ENCODE measurements around the gene GAB3.
A peak's percentile ranks its signal among the peaks of the same experiment; 100 is the strongest.
"Not testable (repeated sequence)": the region's sequence is repeated elsewhere in the genome, so short reads cannot be mapped to it uniquely, and the experiment has no call there.

Gene GAB3

DNA sequence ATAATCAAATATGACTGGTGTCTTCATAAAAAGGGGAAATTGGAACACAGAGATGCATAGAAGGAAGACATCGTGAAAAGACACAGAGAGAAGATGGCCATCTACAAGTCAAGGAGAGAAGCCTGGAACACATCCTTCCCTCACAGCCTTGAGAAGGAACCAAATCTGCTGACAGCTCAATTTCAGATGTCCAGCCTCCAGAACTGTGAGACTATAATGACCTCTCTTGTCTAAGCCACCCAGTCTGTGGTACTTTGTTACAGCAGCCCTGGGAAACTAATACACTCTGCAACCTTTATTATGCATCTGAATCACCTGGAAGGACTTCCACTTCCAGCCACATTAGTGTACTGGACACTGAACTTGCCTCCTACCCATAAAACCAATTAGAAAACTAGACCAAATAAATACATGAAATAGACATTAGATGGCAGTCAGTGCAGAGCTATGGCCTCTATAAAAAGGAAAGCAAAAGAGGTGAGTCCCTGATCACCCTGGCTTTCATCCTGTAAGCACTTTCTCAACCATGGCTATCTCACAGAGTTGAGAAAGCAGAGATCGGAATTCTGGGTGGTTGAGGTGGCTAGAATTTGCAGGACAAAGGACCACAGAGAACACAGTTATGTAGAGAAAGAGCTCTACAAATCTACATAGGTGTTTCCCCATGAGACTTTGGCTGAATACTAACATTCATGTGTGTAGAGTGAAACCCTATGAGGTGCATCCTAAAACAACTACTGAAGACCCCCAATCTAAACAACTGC lies 25.7 kb downstream of the GAB3 start:
- intact Hi-C loops (cut with DNase I) = no loop called here
- no peak for DNase-seq

DNA sequence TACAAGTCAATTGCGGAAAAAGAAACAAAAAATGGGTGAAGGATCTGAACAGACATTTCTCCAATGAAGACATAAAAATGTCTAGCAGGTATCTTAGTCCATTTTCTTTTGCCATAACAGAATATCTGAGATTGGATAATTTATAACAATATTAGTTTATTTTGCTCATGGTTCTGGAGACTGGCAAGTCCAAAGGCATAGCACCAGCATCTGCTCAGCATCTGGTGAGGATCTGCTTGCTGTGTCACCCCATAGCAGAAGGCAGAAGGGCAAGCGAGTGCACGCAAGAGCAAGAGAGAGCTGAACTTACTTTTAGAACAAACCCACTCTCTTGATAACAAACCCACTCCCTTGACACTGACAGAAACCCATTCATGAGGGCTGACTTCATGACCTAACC lies 29.7 kb downstream of the GAB3 start:
- no peak for DNase-seq
- intact Hi-C loops (cut with DNase I) = no loop called here

DNA sequence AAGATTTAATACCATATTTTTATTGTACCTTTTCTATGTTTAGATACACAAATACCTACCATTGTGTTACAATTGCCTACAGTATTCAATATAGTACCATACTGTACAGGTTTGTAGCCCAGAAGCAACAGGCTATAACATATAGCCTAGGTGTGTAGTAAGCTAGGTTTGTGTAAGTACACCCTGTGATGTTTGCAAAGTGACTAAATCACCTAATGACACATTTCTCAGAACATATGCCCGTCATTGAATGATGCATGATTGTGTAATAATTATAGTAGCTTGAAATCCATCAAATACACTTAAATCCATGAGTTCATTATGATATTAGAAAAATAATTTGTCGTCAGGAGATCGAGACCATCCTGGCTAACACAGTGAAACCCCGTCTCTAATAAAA lies 30.8 kb downstream of the GAB3 start:
- no peak for DNase-seq
- intact Hi-C loops (cut with DNase I) = no loop called here

DNA sequence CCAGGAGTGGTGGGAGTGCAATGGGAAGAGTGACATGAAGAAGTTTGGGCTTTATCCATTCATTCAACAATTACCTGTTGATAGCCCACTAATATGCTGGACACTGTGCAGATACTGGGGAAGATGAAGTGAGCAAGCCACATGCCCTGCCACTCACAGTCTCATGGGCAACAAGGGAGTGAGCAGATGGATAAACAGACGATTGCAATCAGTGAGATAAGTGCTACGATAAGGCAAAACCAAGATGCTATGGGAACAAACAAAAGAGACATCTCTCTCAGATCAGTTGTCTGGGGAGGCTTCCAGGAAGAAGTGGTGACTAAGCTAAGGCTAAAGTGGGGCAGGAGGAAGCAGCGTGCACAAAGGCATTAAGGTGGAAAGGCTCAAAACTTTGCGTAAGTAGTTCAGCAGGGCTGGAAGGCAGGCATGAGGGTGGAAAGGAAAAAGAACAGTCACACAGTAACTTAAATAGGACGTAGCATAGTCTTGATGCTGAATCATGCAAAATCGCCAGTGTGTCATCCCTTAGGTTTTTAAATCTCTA lies 31.7 kb downstream of the GAB3 start:
- no peak for DNase-seq
- intact Hi-C loops (cut with DNase I) = no loop called here

DNA sequence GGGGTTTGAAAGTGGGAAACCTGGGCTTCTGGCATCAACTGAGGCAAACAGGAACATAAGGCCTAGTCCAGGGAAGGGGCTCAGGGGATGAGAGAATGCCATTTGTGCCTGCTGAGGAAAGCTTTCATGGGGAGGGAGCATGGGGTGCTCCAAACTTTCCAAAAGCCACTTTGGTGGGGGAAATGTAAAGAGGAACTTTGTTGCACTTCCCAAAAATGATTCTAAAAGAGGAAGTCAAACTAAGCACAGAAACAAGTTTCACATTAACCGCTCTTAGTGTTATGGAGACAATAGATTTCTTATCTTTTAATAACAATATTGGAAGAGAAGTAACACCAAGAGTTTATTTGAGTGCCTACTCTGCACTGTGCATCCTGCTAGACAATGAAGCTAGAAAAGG lies 32.3 kb downstream of the GAB3 start:
- intact Hi-C loops (cut with DNase I) = no loop called here
- no peak for DNase-seq

DNA sequence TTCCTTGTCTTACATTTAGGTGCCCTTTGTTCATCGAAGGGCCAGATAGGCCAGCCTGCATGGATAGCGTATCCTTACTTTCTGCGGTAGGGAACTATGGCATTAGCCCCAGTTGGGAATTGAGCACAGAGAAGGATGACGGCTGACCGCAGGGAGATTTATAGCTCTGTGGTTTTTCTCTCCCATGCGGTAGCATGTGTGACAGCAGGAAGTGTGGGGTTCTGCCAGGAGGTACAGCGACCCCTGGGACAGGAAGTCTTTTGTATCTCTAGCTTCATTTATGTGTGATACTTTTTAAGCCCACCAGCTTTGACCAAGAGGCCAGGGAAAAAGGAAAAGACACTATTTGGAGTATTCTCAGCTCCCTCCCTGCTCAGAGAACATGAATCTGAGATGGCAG lies 33.1 kb downstream of the GAB3 start:
- no peak for DNase-seq
- intact Hi-C loops (cut with DNase I) = no loop called here

DNA sequence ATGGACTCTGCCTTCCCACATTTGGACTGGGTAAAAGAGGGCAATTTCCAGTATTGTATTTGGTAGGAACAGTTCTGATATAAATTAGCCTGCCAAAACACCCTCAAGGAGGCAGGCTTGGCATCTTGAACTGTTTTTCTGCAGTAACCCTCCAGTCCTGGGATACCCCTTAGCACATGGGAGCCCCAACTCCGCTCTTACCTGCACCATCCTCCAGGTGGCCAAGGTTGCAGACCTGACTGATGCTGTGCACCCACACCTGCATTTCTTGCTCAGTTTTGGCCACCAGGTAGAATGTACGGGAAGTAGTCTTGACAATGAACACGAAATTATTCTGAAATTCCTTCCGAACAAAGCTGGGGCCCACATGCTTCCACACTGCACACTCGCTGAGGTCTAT lies 35.1 kb downstream of the GAB3 start:
- intact Hi-C loops (cut with DNase I) = no loop called here
- no peak for DNase-seq

DNA sequence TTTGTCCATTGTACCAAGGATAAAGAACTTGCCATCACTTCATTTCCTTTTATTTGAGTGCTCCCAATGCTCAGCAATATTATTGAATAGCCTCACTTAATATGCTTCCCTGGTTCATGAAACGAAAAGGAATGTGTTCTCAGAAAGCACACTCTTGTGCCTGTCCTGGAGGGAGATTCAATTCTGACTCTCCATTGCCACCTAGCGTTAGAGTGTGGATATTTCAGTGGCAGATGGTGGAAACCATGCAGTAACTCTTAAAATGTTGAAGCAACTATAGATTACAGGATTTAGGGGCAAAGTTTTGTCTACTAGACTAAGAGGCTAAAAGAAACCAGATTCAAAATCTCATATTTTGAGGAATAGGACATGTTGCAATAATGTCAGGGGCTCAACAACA lies 36.0 kb downstream of the GAB3 start:
- peak in 3 of 10 donors; percentile 25 to 33 (median 28) for DNase-seq
- intact Hi-C loops (cut with DNase I) = no loop called here

DNA sequence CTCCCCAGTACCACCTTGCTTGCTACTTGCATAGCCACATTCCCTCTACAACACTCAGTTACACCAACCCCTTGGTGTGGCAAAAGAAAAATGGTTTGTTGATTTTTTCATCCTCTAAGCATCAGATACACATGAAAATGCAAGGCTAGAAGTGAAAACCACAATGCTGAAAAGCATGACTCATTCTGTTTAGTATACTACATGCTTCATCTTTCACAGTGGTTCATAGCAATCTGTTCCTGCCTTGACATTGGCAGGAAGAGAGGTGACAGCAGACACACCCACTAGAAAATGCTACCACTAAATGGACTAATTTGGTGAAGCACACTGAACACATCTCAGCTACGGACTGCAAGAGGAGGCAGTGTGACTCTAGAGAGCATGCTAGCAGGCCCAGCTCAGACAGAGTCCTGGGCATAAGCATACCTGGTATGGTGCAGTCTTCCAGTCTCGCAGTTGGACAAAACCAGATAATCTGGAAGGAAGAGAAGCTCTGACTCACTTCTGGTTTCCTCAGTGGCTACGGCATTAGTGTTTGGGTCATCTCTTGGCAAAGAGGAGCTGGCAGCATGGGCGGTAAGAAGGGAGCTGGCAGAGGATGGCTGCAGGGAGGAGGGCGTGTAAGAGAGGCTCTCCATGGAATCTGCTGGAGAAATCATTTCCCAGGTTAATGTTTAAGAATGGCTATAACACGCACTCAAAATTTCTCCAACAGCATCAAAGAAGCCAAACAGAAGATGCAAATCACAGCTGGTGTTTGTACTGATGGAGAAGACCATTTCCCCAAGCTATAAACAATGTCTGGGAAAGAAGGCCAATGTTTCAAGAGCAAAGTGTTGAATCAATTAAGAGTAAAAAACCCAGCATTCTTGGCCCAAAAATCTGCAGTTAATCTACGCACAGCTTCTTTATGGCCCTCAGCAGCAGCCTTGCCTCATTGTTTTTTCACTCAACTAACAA lies 37.8 kb downstream of the GAB3 start:
- intact Hi-C loops (cut with DNase I) = no loop called here

DNA sequence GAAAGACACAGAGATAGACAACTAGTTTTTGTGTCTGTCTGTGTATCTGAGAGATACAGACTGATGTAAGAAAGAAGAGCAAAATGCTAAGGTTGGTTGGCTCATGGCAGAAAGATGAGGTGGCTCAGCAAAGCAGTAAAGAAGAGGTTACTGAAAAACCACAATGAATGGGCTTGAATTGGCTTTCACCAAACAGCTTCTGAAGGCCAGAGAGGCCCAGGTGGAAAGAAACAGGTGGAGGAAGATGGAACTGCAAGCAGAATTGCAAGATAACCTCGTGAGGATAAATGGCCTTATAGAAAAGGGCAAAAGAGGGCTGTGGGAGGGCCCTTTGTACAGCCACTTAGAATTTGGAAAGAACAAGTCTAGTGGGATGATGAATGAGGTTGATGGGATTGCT lies 39.6 kb downstream of the GAB3 start:
- no peak for DNase-seq
- intact Hi-C loops (cut with DNase I) = no loop called here

More for the DNA sequence above, 37.8 kb downstream of the GAB3 start:
- no peak for DNase-seq

DNA sequence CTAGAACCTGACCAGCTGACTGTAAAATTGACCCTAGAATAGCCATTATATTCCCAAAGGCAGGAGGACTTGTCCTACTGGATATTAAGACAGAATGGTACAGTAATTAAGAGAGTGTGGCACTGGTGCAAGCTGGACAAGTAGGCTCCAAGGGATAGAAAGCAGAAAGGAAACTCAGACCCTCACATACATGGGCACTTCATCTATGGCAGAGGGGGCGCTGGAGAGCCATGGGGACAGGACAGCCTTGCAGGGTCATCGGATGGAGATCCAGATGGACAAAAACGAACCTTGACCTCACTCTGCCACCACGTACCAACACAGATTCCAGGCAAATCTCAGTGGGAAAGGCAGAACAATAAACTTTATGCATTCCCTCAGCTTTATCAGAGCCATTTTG lies 40.6 kb downstream of the GAB3 start:
- intact Hi-C loops (cut with DNase I) = no loop called here
- DNase-seq = no peak

DNA sequence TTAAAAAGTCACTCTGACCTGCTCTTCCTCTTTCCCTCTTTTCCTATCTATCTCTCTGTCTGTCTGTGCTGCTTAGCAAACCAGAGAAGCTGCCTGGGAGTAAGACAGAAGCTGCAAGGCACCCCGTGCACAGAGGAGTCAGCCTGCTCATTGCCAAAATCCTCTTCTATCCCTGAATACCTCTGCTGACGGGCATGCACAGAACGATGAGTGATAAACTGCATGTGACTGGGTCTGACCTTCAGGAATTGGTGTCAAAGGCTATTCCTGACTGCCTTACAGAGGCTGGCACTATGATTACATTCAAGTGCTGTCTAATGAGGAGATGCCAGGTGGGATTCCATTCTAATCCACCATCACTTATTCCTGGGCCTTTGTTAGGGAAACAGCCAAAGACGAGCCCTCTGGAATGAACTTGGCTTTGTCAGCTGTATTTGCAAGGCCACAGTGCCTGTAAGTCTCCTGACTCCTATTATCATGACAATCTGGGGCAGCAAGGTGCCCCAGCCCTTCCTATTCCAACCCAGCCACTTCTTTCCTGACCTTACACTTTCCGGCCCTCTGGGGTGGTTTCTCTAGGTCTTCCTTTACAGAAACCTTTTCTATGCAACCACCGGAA lies 52.1 kb downstream of the GAB3 start:
- intact Hi-C loops (cut with DNase I) = no loop called here
- DNase-seq = no peak

DNA sequence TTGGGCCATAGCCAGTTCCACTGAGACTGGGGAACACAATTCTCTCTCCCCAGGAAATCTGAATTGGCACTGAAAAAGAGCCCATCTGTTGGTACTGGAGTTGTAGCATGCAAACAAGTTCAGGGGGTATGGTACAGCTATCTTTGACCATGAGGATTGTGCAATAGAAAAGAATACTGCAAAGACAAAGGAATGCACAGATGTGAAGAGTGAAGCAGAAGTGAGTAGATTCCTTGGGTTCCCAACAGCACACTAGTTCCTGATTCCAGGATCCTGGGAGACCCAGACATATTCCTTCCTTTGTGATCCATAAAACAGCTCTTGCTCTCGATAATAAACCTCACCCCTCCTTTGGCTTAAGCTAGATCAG lies 54.2 kb downstream of the GAB3 start:
- intact Hi-C loops (cut with DNase I) = no loop called here
- DNase-seq = no peak

DNA sequence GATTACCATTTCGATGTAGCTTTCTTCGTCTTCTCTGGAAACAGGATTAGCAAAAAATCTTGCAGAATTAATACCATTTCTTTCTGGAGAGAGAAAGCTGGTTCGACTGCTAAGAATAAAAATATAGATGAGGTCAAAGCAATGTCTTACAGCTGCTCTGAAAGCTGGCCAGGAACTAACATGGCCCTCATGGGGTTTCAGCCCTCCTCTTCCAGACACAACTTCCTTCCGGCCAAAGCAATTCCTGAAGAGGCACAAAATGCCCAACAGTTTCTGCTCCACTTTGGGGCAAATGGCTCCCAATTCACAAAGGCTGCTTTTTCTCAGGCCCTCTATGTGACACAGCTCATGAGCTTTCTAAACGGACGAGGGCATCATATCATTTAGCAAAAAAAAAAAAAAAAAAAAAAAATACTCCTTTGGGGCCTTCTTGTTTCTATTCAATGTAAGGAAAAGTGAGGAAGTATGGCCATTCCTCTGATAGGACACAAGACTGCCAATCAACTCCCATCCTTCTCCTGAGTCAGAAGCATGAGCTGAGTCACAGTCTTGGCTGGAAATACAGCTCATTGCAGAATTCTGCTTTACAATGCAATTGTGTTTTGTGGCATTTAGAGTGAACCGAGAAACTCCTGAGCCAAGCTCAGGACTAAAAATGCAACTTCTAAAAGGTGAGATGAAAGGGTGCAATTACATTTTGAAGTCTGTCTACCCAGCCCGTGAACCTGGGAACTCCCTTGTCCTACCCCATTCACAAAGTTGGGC lies 54.8 kb downstream of the GAB3 start:
- intact Hi-C loops (cut with DNase I) = no loop called here

DNA sequence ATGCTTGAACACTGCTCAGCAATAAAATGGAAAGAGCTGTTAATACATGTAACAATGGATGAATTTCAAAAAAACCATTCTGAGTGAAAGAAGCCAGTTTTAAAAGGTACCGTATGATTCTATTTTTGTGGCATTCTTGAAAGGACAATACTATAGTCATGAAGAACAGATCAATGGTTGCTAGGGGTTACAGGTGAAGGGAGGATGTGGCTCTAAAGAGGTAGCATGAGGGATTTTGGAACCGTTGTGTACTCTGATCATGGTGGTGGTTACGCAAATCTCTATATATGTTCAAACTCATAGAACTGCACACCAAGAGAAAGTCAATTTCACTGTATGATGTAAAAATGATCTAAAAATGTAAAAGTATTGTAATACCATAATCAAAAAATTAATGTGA lies 57.5 kb downstream of the GAB3 start:
- intact Hi-C loops (cut with DNase I) = no loop called here
- no peak for DNase-seq

More for the DNA sequence above, 54.8 kb downstream of the GAB3 start:
- DNase-seq = no peak

DNA sequence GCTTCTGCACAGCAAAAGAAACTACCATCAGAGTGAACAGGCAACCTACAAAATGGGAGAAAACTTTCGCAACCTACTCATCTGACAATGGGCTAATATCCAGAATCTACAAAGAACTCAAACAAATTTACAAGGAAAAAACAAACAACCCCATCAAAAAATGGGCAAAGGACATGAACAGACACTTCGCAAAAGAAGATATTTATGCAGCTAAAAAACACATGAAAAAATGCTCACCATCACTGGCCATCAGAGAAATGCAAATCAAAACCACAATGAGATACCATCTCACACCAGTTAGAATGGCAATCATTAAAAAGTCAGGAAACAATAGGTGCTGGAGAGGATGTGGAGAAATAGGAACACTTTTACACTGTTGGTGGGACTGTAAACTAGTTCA lies 60.4 kb downstream of the GAB3 start:
- intact Hi-C loops (cut with DNase I); DNase-seq: not testable (repeated sequence)

DNA sequence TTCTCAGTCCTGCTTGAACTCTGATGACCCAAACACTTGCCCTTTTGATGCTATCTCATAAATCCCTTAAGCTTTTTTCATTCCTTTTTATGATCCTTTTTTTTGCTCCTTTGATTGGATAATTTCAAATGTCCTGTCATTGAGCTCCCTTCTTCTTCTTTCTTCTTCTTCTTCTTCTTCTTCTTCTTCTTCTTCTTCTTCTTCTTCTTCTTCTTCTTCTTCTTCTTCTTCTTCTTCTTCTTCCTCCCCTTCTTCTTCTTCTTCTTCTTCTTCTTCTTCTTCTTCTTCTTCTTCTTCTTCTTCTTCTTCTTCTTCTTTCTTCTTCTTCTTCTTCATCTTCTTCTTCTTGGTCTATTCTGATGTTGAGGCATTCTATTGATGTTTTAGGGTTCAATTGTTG lies 78.8 kb downstream of the GAB3 start:
- DNase-seq; intact Hi-C loops (cut with DNase I): not testable (repeated sequence)

DNA sequence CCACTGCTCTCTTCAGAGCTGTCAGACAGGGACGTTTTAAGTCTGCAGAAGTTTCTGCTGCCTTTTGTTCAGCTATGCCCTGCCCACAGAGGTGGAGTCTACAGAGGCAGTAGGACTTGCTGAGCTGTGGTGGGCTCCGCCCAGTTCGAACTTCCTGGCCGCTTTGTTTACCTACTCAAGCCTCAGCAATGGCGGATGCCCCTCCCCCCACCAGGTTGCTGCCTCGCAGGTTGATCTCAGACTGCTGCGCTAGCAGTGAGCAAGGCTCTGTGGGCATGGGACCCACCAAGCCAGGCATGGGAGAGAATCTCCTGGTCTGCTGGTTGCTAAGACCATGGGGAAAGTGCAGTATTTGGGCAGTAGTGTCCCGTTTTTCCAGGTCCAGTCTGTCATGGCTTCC lies 80.0 kb downstream of the GAB3 start:
- intact Hi-C loops (cut with DNase I); DNase-seq: not testable (repeated sequence)

DNA sequence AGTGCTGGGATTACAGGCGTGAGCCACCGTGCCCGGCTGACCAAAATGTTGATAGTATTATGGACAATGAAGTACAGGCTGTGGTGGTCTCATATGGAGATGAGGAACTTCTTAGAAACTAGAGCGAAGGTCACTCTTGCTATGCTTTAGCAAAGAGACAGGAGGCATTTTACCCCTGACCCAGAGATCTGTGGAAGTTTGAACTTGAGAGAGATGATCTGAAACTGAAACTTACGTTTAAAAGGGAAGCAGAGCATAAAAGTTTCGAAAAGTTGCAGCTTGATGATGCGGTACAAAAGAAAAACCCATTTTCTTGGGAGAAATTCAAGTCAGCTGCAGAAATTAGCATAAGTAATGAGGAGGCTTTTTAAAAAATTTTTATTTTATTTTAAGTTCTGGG lies 89.0 kb downstream of the GAB3 start:
- intact Hi-C loops (cut with DNase I) = no loop called here
- DNase-seq = no peak

DNA sequence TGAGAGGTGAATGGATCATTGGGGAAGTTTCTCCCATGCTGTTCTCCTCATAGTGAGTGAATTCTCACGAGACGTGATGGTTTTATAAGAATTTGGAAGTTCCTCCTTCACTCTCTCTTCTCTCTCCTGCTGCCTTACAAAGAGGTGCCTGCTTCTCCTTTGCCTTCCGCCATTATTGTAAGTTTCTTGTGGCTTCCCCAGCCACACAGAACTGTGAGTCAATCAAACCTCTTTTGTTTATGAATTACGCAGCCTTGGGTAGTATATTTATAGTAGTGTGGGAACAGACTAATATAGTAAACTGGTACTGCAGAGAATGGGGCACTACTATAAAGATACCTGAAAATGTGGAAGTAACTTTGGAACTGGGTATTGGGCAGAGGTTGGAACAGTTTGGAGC lies 89.7 kb downstream of the GAB3 start:
- intact Hi-C loops (cut with DNase I) = no loop called here
- DNase-seq = no peak

All from posterior cingulate gyrus (tissue), 11 donors.